ENCODE results near the gene POR.

GRCh38 chr7:75944507-75944906 lies 29.6 kb downstream of the POR start:
- no peak for TF ChIP-seq CTCF (IDR thresholded peaks at IDR 0.05)
- no peak for TF ChIP-seq POLR2A (IDR thresholded peaks at IDR 0.05)

Measured in adrenal gland (tissue), 5 donors.